IMR-90 (cell line): ENCODE data around the gene SMARCA4. TPM values are rescaled to one million over a fixed set of nuclear protein-coding genes. Genes with fewer than 3 reads are reported as not detected.

Experiments
- ATAC-seq: fragments of 200-7000 bp; cut with Tn5 transposase; 2 replicates; pipeline ENCODE4 v1.9.1; 2020; ENCODE audit warnings: low read depth, mild to moderate bottlenecking, moderate library complexity
- BruUV-seq: library from RNA; stranded (reverse); fragments of 400-500 nt; replicated peaks from 2 replicates; lab custom pipeline; 2021; lab: Mats Ljungman, UMichigan
- CTCF ChIA-PET: fragments of 300-600 bp; formaldehyde crosslinking; extraction: SDS; loops from one replicate; lab custom pipeline; 2021; ENCODE audit warnings: antibody characterized with exemption; lab: Yijun Ruan, JAX
- POLR2A ChIA-PET: fragments of 300-600 bp; sonication (Branson Sonifier 250); formaldehyde crosslinking; loops from one replicate; lab custom pipeline; 2022; ENCODE audit warnings: antibody characterized with exemption; ENCODE audit not compliant: unreplicated experiment; lab: Charles Lee
- DNase-seq: peaks from one replicate; pipeline ENCODE4 v3.0.0; 2013
- H2AFZ ChIP-seq: replicated peaks from 2 replicates; pipeline ENCODE3; 2013; ENCODE audit warnings: low read length, mild to moderate bottlenecking; ENCODE audit not compliant: poor library complexity
- H2AK5ac ChIP-seq: 2 replicates; pipeline ENCODE4 v1.6.1; 2013; ENCODE audit warnings: low read depth, low read length, inconsistent platforms
- H2AK9ac ChIP-seq: replicated peaks from 2 replicates; pipeline ENCODE3; 2013; ENCODE audit warnings: mild to moderate bottlenecking, low read depth, low read length, moderate library complexity; ENCODE audit not compliant: poor library complexity
- H2BK120ac ChIP-seq: 2 replicates; pipeline ENCODE4 v1.6.1; 2013; ENCODE audit warnings: low read depth, low read length, inconsistent platforms
- H2BK15ac ChIP-seq: 3 replicates; pipeline ENCODE4 v1.6.1; 2013; ENCODE audit warnings: low read depth, low read length, inconsistent platforms
- H2BK20ac ChIP-seq: 2 replicates; pipeline ENCODE4 v1.6.1; 2013; ENCODE audit warnings: low read depth, mild to moderate bottlenecking, inconsistent platforms, low read length, moderate library complexity
- H2BK5ac ChIP-seq: 2 replicates; pipeline ENCODE4 v1.6.1; 2013; ENCODE audit warnings: mild to moderate bottlenecking, low read depth, low read length, inconsistent platforms; ENCODE audit not compliant: poor library complexity, severe bottlenecking
- H3K14ac ChIP-seq: replicated peaks from 2 replicates; pipeline ENCODE4 v1.6.1; 2013; ENCODE audit warnings: low read depth, low read length, inconsistent platforms
- H3K18ac ChIP-seq: 2 replicates; pipeline ENCODE4 v1.6.1; 2013; ENCODE audit warnings: low read depth, low read length, control low read depth
- H3K23ac ChIP-seq: 2 replicates; pipeline ENCODE4 v1.6.1; 2013; ENCODE audit warnings: low read depth, low read length, inconsistent platforms
- H3K27ac ChIP-seq: 2 replicates; pipeline ENCODE4 v1.5.1; 2013; ENCODE audit warnings: mild to moderate bottlenecking, control low read depth, low read length; ENCODE audit not compliant: insufficient read depth
- H3K27me3 ChIP-seq: 2 replicates; pipeline ENCODE4 v1.6.1; 2013; ENCODE audit warnings: low read length; ENCODE audit not compliant: control insufficient read depth, insufficient read depth
- H3K36me3 ChIP-seq: 2 replicates; pipeline ENCODE4 v1.6.1; 2013; ENCODE audit warnings: low read length, mixed read lengths; ENCODE audit not compliant: control insufficient read depth, insufficient read depth
- H3K4ac ChIP-seq: 2 replicates; pipeline ENCODE4 v1.6.1; 2013; ENCODE audit warnings: low read depth, low read length, inconsistent platforms
- H3K4me1 ChIP-seq: 2 replicates; pipeline ENCODE4 v1.6.1; 2013; ENCODE audit warnings: low read length, mixed read lengths; ENCODE audit not compliant: control insufficient read depth, insufficient read depth
- H3K4me2 ChIP-seq: 2 replicates; pipeline ENCODE4 v1.6.1; 2013; ENCODE audit warnings: low read depth, mild to moderate bottlenecking, control low read depth, low read length, moderate library complexity
- H3K4me3 ChIP-seq: 2 replicates; pipeline ENCODE4 v1.5.1; 2013; ENCODE audit warnings: low read depth, mild to moderate bottlenecking, control low read depth, low read length, moderate library complexity; ENCODE audit not compliant: insufficient read depth
- H3K56ac ChIP-seq: 2 replicates; pipeline ENCODE4 v1.6.1; 2013; ENCODE audit warnings: low read length, inconsistent platforms; ENCODE audit not compliant: insufficient read depth; ENCODE audit errors: extremely low read depth
- H3K79me1 ChIP-seq, 2 experiments: 2 replicates each; pipeline ENCODE4 v1.6.1; 2013; ENCODE audit warnings: low read length in 2 of 2, inconsistent platforms in 1 of 2, low read depth in 1 of 2
- H3K9ac ChIP-seq: 2 replicates; pipeline ENCODE4 v1.6.1; 2013; ENCODE audit warnings: low read depth, low read length, control low read depth
- H3K9me1 ChIP-seq: 2 replicates; pipeline ENCODE4 v1.6.1; 2013; ENCODE audit warnings: low read length, inconsistent platforms; ENCODE audit not compliant: insufficient read depth
- H3K9me3 ChIP-seq: 2 replicates; pipeline ENCODE4 v1.6.1; 2013; ENCODE audit warnings: low read length; ENCODE audit not compliant: control insufficient read depth, insufficient read depth
- H4K20me1 ChIP-seq: 2 replicates; pipeline ENCODE4 v1.6.1; 2013; ENCODE audit warnings: low read length, inconsistent platforms; ENCODE audit not compliant: insufficient read depth
- H4K5ac ChIP-seq: 2 replicates; pipeline ENCODE4 v1.6.1; 2013; ENCODE audit warnings: mild to moderate bottlenecking, low read depth, low read length, control low read depth
- H4K8ac ChIP-seq, 2 experiments: 2 replicates each; pipeline ENCODE4 v1.6.1; 2013; ENCODE audit warnings: low read depth in 2 of 2, low read length in 2 of 2, control low read depth in 1 of 2, inconsistent platforms in 1 of 2
- H4K91ac ChIP-seq: 2 replicates; pipeline ENCODE4 v1.6.1; 2013; ENCODE audit warnings: low read depth, low read length, inconsistent platforms; ENCODE audit not compliant: insufficient read depth
- BHLHE40 ChIP-seq: fragments of 150-350 bp; IDR thresholded peaks from 2 replicates; pipeline ENCODE4 v1.6.1; 2016; ENCODE audit warnings: mild to moderate bottlenecking, low read depth, low read length
- CEBPB ChIP-seq: IDR thresholded peaks from 2 replicates; pipeline ENCODE4 v1.6.1; 2012; ENCODE audit warnings: low read depth, low read length, improper control_type of control experiment
- MAFK ChIP-seq: IDR thresholded peaks from 2 replicates; pipeline ENCODE4 v1.6.1; 2012; ENCODE audit warnings: low read depth, low read length, improper control_type of control experiment
- MAZ ChIP-seq: IDR thresholded peaks from 2 replicates; pipeline ENCODE4 v1.6.1; 2012; ENCODE audit warnings: low read depth, mild to moderate bottlenecking, low read length, improper control_type of control experiment, moderate library complexity, borderline replicate concordance
- MXI1 ChIP-seq: IDR thresholded peaks from 2 replicates; pipeline ENCODE4 v1.6.1; 2012; ENCODE audit warnings: low read depth, mild to moderate bottlenecking, low read length, moderate library complexity, borderline replicate concordance
- NFE2L2 ChIP-seq: fragments of 150-350 bp; IDR thresholded peaks from 2 replicates; pipeline ENCODE4 v1.6.1; 2016; ENCODE audit warnings: low read depth, mild to moderate bottlenecking, low read length
- POLR2A ChIP-seq: IDR thresholded peaks from 2 replicates; pipeline ENCODE4 v1.6.1; 2012; ENCODE audit warnings: mild to moderate bottlenecking, low read depth, low read length
- RAD21 ChIP-seq: IDR thresholded peaks from 2 replicates; pipeline ENCODE4 v1.6.1; 2012; ENCODE audit warnings: low read length, improper control_type of control experiment
- RCOR1 ChIP-seq: IDR thresholded peaks from 2 replicates; pipeline ENCODE4 v1.6.1; 2012; ENCODE audit warnings: mild to moderate bottlenecking, low read length, improper control_type of control experiment; ENCODE audit not compliant: insufficient replicate concordance
- RFX5 ChIP-seq: IDR thresholded peaks from 2 replicates; pipeline ENCODE4 v1.8.0; 2012; ENCODE audit warnings: low read depth, mild to moderate bottlenecking, low read length, moderate library complexity
- SMC3 ChIP-seq: fragments of 150-350 bp; IDR thresholded peaks from 2 replicates; pipeline ENCODE4 v1.6.1; 2016; ENCODE audit warnings: low read depth, mild to moderate bottlenecking, antibody characterized with exemption, low read length, moderate library complexity
- WGBS, 2 experiments: methylation state at CpG; one replicate each; pipeline versions ENCODE4 v1.1.5 to v1.1.7; 2013; ENCODE audit warnings: missing lambda C conversion rate in 2 of 2; ENCODE audit not compliant: insufficient read length in 1 of 2; ENCODE audit errors: extremely low coverage in 2 of 2; 5-methylcytosine and 5-hydroxymethylcytosine counted together
- dilution Hi-C: fragments of 300-500 bp; cut with HindIII; formaldehyde crosslinking; loops from one replicate; pipeline ENCODE4 v1.14.3; 2018; ENCODE audit warnings: low sequenced_read_pairs; ENCODE audit not compliant: unreplicated experiment
- in situ Hi-C: fragments of 300-500 bp; cut with MboI; formaldehyde crosslinking; loops from 3 replicates; pipeline ENCODE4 v1.14.3; 2019; ENCODE audit warnings: low sequenced_read_pairs, inconsistent platforms, mixed read lengths
- intact Hi-C: fragments of 100-400 bp; cut with micrococcal nuclease; formaldehyde crosslinking; loops from 2 replicates; pipeline ENCODE4 v1.10.0; 2022
- polyA plus RNA-seq, 3 experiments: library from polyadenylated mRNA; depleted of rRNA; stranded (reverse); fragments of >200 nt; gene quantifications; 2 replicates each; pipeline ENCODE4 v1.2.3, GENCODE V29; 2012; ENCODE audit warnings: low replicate concordance in 1 of 3
- total RNA-seq: library from RNA; depleted of rRNA; stranded (reverse); fragments of >200 nt; gene quantifications from 2 replicates; pipeline ENCODE4 v1.2.3, GENCODE V29; 2012
- TF ChIP-seq, protein P1 (sequence below): fragments of 150-350 bp; IDR thresholded peaks from 2 replicates; pipeline ENCODE4 v1.6.1; 2017; ENCODE audit warnings: mild to moderate bottlenecking, antibody characterized with exemption, low read length, low read depth
- TF ChIP-seq, protein P2 (sequence below): conservative IDR thresholded peaks from 2 replicates; pipeline ENCODE4 v1.5.1; 2012; ENCODE audit warnings: mild to moderate bottlenecking, low read depth, low read length, improper control_type of control experiment
- TF ChIP-seq, protein P3 (sequence below): fragments of 150-350 bp; IDR thresholded peaks from 2 replicates; pipeline ENCODE4 v1.6.1; 2016; ENCODE audit warnings: low read depth, mild to moderate bottlenecking, low read length, moderate library complexity, borderline replicate concordance

Gene SMARCA4
- total and polyA plus RNA-seq, 2 of the 4 experiments (the other 2 are of a cell fraction) = 41.4 to 85.6 TPM

DNA sequence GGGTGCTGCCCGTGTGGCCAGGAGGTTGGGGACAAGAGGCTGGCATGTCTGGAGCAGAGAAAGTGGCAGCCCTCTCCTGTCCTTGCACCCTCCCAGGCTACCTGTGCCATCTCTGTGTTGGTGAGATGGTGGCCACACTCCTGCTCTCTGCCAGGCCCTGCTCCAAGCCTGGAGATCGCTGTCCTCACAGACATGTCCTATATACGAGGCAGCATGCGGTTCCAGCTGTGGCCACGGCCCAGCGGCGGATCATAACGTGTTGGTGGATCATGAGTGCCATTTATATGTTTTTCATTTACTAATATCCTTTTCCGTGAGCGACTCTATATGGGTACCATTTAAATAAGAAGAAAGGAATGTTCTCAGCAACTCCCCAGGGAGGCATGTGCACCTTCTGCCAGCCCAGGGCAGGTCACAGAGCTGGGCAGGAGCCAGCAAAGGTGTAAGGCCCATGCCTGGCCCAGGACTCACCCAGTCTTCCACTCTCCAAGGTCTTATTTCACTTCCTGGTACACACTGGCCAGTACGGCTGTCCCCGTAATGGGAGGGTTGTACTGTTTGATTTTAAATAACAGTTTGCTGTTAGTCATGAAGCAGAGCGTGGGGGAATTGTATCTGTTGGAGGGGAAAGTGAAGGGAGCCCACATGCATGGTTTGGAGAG, 81.3 kb downstream of the SMARCA4 start:
- in situ Hi-C loops = no loop called here

More for the DNA sequence above, 81.3 kb downstream of the SMARCA4 start:
- ChIA-PET CTCF (no interaction called here), POLR2A (no interaction called here)
- H3K27ac ChIP-seq = no peak overlapping the region
- no peak overlapping the region for H3K23ac ChIP-seq
- intact Hi-C loops = no loop called here
- no peak overlapping the region for H2AFZ ChIP-seq
- no peak overlapping the region for H2BK20ac ChIP-seq
- H3K9me3 ChIP-seq = no peaks in the 10 kb centered on the region
- H3K36me3 ChIP-seq = peaks cover 60% of the 10 kb centered on the region
- H3K4me3 ChIP-seq = no peak overlapping the region
- H2BK15ac ChIP-seq = no peak overlapping the region
- H3K9ac ChIP-seq = no peak overlapping the region
- no peak overlapping the region for H3K14ac ChIP-seq
- H4K91ac ChIP-seq = no peak overlapping the region
- DNase-seq (no peak), ATAC-seq (no peak)
- dilution Hi-C loops = no loop called here
- H3K9me1 ChIP-seq = no peaks in the 10 kb centered on the region
- no peak overlapping the region for H4K8ac ChIP-seq
- no peak overlapping the region for H2BK120ac ChIP-seq
- H3K4me2 ChIP-seq = no peak overlapping the region
- H3K4ac ChIP-seq = no peak overlapping the region
- H3K27me3 ChIP-seq = no peaks in the 10 kb centered on the region
- H4K5ac ChIP-seq = no peak overlapping the region
- no peak overlapping the region for H2AK5ac ChIP-seq
- peaks cover 38 to 43% of the 10 kb centered on the region in 2 experiments for H3K79me1 ChIP-seq
- 95% methylated on average over 4 of the region's 13 CpGs; no CpG with 5 or more reads in 1 of the 2 experiments for WGBS, 2 experiments
- BruUV-seq = no TSS peak
- H3K4me1 ChIP-seq = no peaks in the 10 kb centered on the region
- TF ChIP-seq, protein P1, sequence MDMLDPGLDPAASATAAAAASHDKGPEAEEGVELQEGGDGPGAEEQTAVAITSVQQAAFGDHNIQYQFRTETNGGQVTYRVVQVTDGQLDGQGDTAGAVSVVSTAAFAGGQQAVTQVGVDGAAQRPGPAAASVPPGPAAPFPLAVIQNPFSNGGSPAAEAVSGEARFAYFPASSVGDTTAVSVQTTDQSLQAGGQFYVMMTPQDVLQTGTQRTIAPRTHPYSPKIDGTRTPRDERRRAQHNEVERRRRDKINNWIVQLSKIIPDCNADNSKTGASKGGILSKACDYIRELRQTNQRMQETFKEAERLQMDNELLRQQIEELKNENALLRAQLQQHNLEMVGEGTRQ = no peak
- no peak for TF ChIP-seq RAD21
- no peak for TF ChIP-seq RFX5
- no peak for TF ChIP-seq BHLHE40
- TF ChIP-seq SMC3 = no peak
- TF ChIP-seq, protein P2, sequence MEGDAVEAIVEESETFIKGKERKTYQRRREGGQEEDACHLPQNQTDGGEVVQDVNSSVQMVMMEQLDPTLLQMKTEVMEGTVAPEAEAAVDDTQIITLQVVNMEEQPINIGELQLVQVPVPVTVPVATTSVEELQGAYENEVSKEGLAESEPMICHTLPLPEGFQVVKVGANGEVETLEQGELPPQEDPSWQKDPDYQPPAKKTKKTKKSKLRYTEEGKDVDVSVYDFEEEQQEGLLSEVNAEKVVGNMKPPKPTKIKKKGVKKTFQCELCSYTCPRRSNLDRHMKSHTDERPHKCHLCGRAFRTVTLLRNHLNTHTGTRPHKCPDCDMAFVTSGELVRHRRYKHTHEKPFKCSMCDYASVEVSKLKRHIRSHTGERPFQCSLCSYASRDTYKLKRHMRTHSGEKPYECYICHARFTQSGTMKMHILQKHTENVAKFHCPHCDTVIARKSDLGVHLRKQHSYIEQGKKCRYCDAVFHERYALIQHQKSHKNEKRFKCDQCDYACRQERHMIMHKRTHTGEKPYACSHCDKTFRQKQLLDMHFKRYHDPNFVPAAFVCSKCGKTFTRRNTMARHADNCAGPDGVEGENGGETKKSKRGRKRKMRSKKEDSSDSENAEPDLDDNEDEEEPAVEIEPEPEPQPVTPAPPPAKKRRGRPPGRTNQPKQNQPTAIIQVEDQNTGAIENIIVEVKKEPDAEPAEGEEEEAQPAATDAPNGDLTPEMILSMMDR = no peak
- TF ChIP-seq MAFK = no peak
- no peak for TF ChIP-seq MAZ
- no peak for TF ChIP-seq POLR2A
- TF ChIP-seq RCOR1 = no peak
- TF ChIP-seq, protein P3, sequence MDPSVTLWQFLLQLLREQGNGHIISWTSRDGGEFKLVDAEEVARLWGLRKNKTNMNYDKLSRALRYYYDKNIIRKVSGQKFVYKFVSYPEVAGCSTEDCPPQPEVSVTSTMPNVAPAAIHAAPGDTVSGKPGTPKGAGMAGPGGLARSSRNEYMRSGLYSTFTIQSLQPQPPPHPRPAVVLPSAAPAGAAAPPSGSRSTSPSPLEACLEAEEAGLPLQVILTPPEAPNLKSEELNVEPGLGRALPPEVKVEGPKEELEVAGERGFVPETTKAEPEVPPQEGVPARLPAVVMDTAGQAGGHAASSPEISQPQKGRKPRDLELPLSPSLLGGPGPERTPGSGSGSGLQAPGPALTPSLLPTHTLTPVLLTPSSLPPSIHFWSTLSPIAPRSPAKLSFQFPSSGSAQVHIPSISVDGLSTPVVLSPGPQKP = no peak
- no peak for TF ChIP-seq CEBPB
- TF ChIP-seq NFE2L2 = no peak
- no peak for TF ChIP-seq MXI1
- no peak overlapping the region for H2BK5ac ChIP-seq
- H3K18ac ChIP-seq = no peak overlapping the region
- H3K56ac ChIP-seq = no peak overlapping the region
- no peak overlapping the region for H2AK9ac ChIP-seq
- peaks cover 3% of the 10 kb centered on the region; the same call in 1 of the 2 replicates for H4K20me1 ChIP-seq
